GM12878 (cell line): ENCODE results near the gene ADCYAP1R1. TPM values are rescaled to one million over a fixed set of nuclear protein-coding genes. Genes with fewer than 3 reads are reported as not detected.

Experiments
- ATAC-seq: fragments of 200-7000 bp; cut with Tn5 transposase; 3 replicates; pipeline ENCODE4 v1.9.1; 2020; ENCODE audit warnings: mild to moderate bottlenecking, moderate library complexity
- BruUV-seq: library from RNA; stranded (reverse); fragments of 400-500 nt; replicated peaks from 2 replicates; lab custom pipeline; 2021; lab: Mats Ljungman, UMichigan
- CTCF ChIA-PET: fragments of 300-600 bp; sonication (Branson Sonifier 250); formaldehyde crosslinking; extraction: SDS; loops from one replicate; lab custom pipeline; 2021; ENCODE audit warnings: inconsistent platforms; lab: Yijun Ruan, JAX
- POLR2A ChIA-PET: fragments of 350-600 bp; formaldehyde crosslinking; extraction: SDS; loops from one replicate; lab custom pipeline; 2021; ENCODE audit warnings: inconsistent platforms; lab: Charles Lee
- RAD21 ChIA-PET: fragments of 300-600 bp; sonication (Branson Sonifier 250); formaldehyde crosslinking; loops from one replicate; lab custom pipeline; 2023; ENCODE audit warnings: antibody characterized with exemption; ENCODE audit not compliant: unreplicated experiment; lab: Charles Lee
- SMC1A ChIA-PET: fragments of 300-600 bp; sonication (Branson Sonifier 250); formaldehyde crosslinking; loops from one replicate; lab custom pipeline; 2023; ENCODE audit not compliant: unreplicated experiment, uncharacterized antibody; lab: Charles Lee
- DNase-seq: peaks from one replicate; pipeline ENCODE4 v3.0.0-alpha.2; 2011; ENCODE audit warnings: low read depth, low spot score
- FAIRE-seq: peaks from 3 replicates; lab custom pipeline; 2011; peaks lifted over from hg19 to GRCh38; lab: Jason Lieb, UNC
- H2AFZ ChIP-seq: 2 replicates; pipeline ENCODE4 v1.6.0; 2011; ENCODE audit warnings: low read depth, low read length, control low read depth; ENCODE audit not compliant: control insufficient read depth
- H3K27ac ChIP-seq: 2 replicates; pipeline ENCODE4 v1.5.1; 2011; ENCODE audit warnings: control low read depth; ENCODE audit not compliant: control insufficient read depth, insufficient read depth
- H3K27me3 ChIP-seq, 2 experiments: replicated peaks in 1 of 2; 2 replicates each; pipeline versions ENCODE4 v1.6.0 to v1.6.1; 2011; ENCODE audit warnings: low read length in 1 of 2; ENCODE audit not compliant: control insufficient read depth in 2 of 2, insufficient read depth in 2 of 2
- H3K36me3 ChIP-seq, 2 experiments: 2 replicates each; pipeline ENCODE4 v1.5.1; 2011; ENCODE audit warnings: low read length in 1 of 2; ENCODE audit not compliant: control insufficient read depth in 2 of 2, insufficient read depth in 2 of 2
- H3K4me1 ChIP-seq: 2 replicates; pipeline ENCODE4 v1.6.1; 2011; ENCODE audit warnings: mild to moderate bottlenecking, low read length, moderate library complexity, mixed read lengths; ENCODE audit not compliant: control insufficient read depth, insufficient read depth
- H3K4me2 ChIP-seq: 2 replicates; pipeline ENCODE4 v1.6.0; 2011; ENCODE audit warnings: control low read depth; ENCODE audit not compliant: control insufficient read depth, insufficient read depth
- H3K4me3 ChIP-seq: fragments of 200-600 bp; sonication (generic); 2 replicates; pipeline ENCODE4 v1.5.1; 2016
- H3K79me2 ChIP-seq: 2 replicates; pipeline ENCODE4 v1.6.0; 2011; ENCODE audit warnings: low read length; ENCODE audit not compliant: control insufficient read depth, insufficient read depth
- H3K9ac ChIP-seq: 2 replicates; pipeline ENCODE4 v1.8.0; 2011; ENCODE audit warnings: low read length, control low read depth, mixed read lengths; ENCODE audit not compliant: control insufficient read depth, insufficient read depth
- H3K9me3 ChIP-seq: replicated peaks from 3 replicates; pipeline ENCODE4 v1.5.1; 2011; ENCODE audit warnings: mild to moderate bottlenecking, low read length; ENCODE audit not compliant: control insufficient read depth, insufficient read depth
- H4K20me1 ChIP-seq: 2 replicates; pipeline ENCODE4 v1.6.0; 2011; ENCODE audit not compliant: control insufficient read depth, insufficient read depth
- DPF2 ChIP-seq: fragments of 450-650 bp; IDR thresholded peaks from 2 replicates; pipeline ENCODE4 v1.6.1; 2017; ENCODE audit warnings: mild to moderate bottlenecking
- EP300 ChIP-seq, 2 experiments: fragments of 150-350 bp in 1 of 2; IDR thresholded peaks; 2 replicates each; pipeline ENCODE4 v1.6.1; 2011 to 2012; ENCODE audit warnings: low read depth in 2 of 2, low read length in 2 of 2, borderline replicate concordance in 1 of 2, improper control_type of control experiment in 1 of 2, inconsistent platforms in 1 of 2; ENCODE audit not compliant: control insufficient read depth in 1 of 2
- FOXM1 ChIP-seq: IDR thresholded peaks from 2 replicates; pipeline ENCODE4 v1.6.1; 2012; ENCODE audit warnings: low read depth, mild to moderate bottlenecking, inconsistent platforms, low read length, moderate library complexity
- HDAC2 ChIP-seq: fragments of 200-600 bp; sonication (generic); IDR thresholded peaks from 2 replicates; pipeline ENCODE4 v1.6.1; 2017
- JUNB ChIP-seq: IDR thresholded peaks from 2 replicates; pipeline ENCODE4 v1.6.1; 2016; ENCODE audit warnings: antibody characterized with exemption, mild to moderate bottlenecking
- KLF5 ChIP-seq: fragments of 450-650 bp; IDR thresholded peaks from 2 replicates; pipeline ENCODE4 v1.6.1; 2014; ENCODE audit warnings: mild to moderate bottlenecking; ENCODE audit not compliant: partially characterized antibody
- MTA3 ChIP-seq: IDR thresholded peaks from 2 replicates; pipeline ENCODE4 v1.6.1; 2012; ENCODE audit warnings: low read length, inconsistent platforms, borderline replicate concordance
- RELA ChIP-seq: fragments of 450-650 bp; IDR thresholded peaks from 2 replicates; pipeline ENCODE4 v1.8.0; 2014; ENCODE audit warnings: borderline replicate concordance; ENCODE audit not compliant: partially characterized antibody
- WRNIP1 ChIP-seq: IDR thresholded peaks from 2 replicates; pipeline ENCODE4 v1.6.1; 2011; ENCODE audit warnings: low read depth, low read length, improper control_type of control experiment, borderline replicate concordance
- ZNF217 ChIP-seq: fragments of 450-650 bp; IDR thresholded peaks from 2 replicates; pipeline ENCODE4 v1.6.1; 2017; ENCODE audit warnings: antibody characterized with exemption, mild to moderate bottlenecking
- WGBS: methylation state at CpG from one replicate; pipeline ENCODE4 v1.1.6; 2016; ENCODE audit warnings: low lambda C conversion rate; ENCODE audit not compliant: insufficient replicate concordance, insufficient coverage; ENCODE audit errors: missing lambda C conversion rate; 5-methylcytosine and 5-hydroxymethylcytosine counted together
- in situ Hi-C: fragments of 300-500 bp; cut with MboI; formaldehyde crosslinking; loops from 9 replicates; pipeline ENCODE4 v1.14.3; 2018; ENCODE audit warnings: mixed read lengths
- intact Hi-C: fragments of 100-400 bp; cut with micrococcal nuclease; formaldehyde crosslinking; loops from one replicate; pipeline ENCODE4 v1.14.2; 2022; ENCODE audit not compliant: unreplicated experiment
- polyA plus RNA-seq, 11 experiments: library from polyadenylated mRNA; depleted of rRNA in 4 of 11; unstranded in 6 of 11; stranded (reverse) in 5 of 11; fragments of >200 nt; fragmentation: Nextera tagmentation in 4 of 11; fragmentation: Illumina TruSeq in 1 of 11; extraction: Ambion mirVana in 4 of 11; extraction: Trizol in 1 of 11; gene quantifications; 1 replicate in 1 of 11; 2 replicates in 10 of 11; pipeline versions ENCODE4 v1.2.1 to v1.2.3, GENCODE V29; 2011 to 2016; ENCODE audit warnings: inconsistent platforms in 2 of 11, missing spikeins in 2 of 11, low read depth in 1 of 11
- total RNA-seq, 4 experiments: library from RNA; depleted of rRNA in 3 of 4; stranded (reverse); fragments of >200 nt in 3 of 4; fragmentation: Illumina TruSeq in 1 of 4; extraction: Trizol in 1 of 4; gene quantifications; 2 replicates each; pipeline versions ENCODE4 v1.2.1 to v1.2.3, GENCODE V29; 2013 to 2021
- TF ChIP-seq, protein P1 (sequence below): fragments of 450-650 bp; conservative IDR thresholded peaks from 2 replicates; pipeline ENCODE4 v1.6.1; 2017; ENCODE audit warnings: mild to moderate bottlenecking, moderate library complexity
- TF ChIP-seq, protein P2 (sequence below): fragments of 450-650 bp; IDR thresholded peaks from 2 replicates; pipeline ENCODE4 v1.6.1; 2017; ENCODE audit warnings: mild to moderate bottlenecking, moderate library complexity

Gene ADCYAP1R1
- total and polyA plus RNA-seq, 10 of the 15 experiments (the other 5 are each of a cell fraction or from before 2014, with no cell fraction given), result not detected

GRCh38 chr7:31116615-31117014 lies 64.5 kb downstream of the ADCYAP1R1 start:
- no peak overlapping the region for H2AFZ ChIP-seq
- BruUV-seq, result no TSS peak
- H3K9ac ChIP-seq, result no peak overlapping the region
- ATAC-seq (no peak), FAIRE-seq (no peak), DNase-seq (no peak)
- H3K79me2 ChIP-seq, result no peaks in the 10 kb centered on the region
- ChIA-PET CTCF (interaction anchor here (0.9 to 10.0 kb wide), 2 partner anchors 9 to 135 kb away, joined by 4 to 398 read pairs; no protein-coding TSS in a partner anchor), RAD21 (no interaction called here), SMC1A (no interaction called here)
- no peak overlapping the region for H3K4me3 ChIP-seq
- TF ChIP-seq ZNF217 (no peak), JUNB (no peak), EP300 (IDR thresholded peaks at IDR 0.05; ENCODE audit: borderline replicate concordance in 1 of 2, control insufficient read depth in 1 of 2, low read depth in 2 of 2, low read length in 2 of 2) (no peak), DPF2 (no peak), WRNIP1 (no peak), RELA (no peak)
- TF ChIP-seq, all 136 proteins: peak for 0
- Histone ChIP-seq H3K9me3 (no peaks in the 10 kb centered on the region), H3K4me2 (no peak overlapping the region), H4K20me1 (no peaks in the 10 kb centered on the region), H3K27ac (no peak overlapping the region), H3K36me3 (no peaks in the 10 kb centered on the region), H3K27me3 (no peaks in the 10 kb centered on the region; a peak in 2 of 4 replicates), H3K4me1 (no peaks in the 10 kb centered on the region)
- POLR2A ChIA-PET, result no interaction called here
- intact Hi-C loops, result no loop called here
- 7% methylated on average over 3 of the region's 3 CpGs for WGBS
- in situ Hi-C loops, result no loop called here

DNA sequence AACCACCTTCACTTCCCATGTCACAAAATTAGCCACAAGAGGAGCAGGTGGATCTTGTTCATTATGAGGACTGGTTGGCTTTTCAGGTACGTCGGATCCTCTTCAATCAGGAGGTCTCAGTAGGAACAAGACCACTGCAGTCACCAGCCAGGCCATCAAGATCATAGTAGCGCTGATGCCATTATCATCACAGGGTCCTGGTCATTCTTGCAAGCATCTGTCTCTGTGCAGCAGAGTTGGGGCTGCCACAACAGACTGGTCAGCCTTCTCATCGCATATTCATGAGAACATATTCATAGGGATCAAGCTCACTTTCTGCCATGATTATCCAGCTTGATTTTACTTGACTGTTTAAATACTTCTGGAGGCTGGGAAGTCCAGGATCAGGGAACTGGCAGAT lies 67.1 kb downstream of the ADCYAP1R1 start:
- Histone ChIP-seq H3K4me3 (no peak overlapping the region), H3K36me3 (no peaks in the 10 kb centered on the region), H3K27ac (no peak overlapping the region), H3K4me1 (no peaks in the 10 kb centered on the region), H2AFZ (no peak overlapping the region), H3K27me3 (no peaks in the 10 kb centered on the region; a peak in 2 of 4 replicates), H3K79me2 (no peaks in the 10 kb centered on the region), H3K9me3 (no peaks in the 10 kb centered on the region), H4K20me1 (no peaks in the 10 kb centered on the region), H3K9ac (no peak overlapping the region), H3K4me2 (no peak overlapping the region)
- BruUV-seq, result no TSS peak
- in situ Hi-C loops (no loop called here), intact Hi-C loops (no loop called here)
- ChIA-PET CTCF (interaction anchor here (0.6 to 10.0 kb wide), 5 partner anchors 15 to 308 kb away, joined by 3 to 398 read pairs (median 8); no protein-coding TSS in a partner anchor), SMC1A (interaction anchor here (6.9 kb wide), 1 partner anchor 136 kb away, joined by 146 read pairs; no protein-coding TSS in a partner anchor), RAD21 (interaction anchor here (1.1 to 7.7 kb wide), 2 partner anchors 15 to 136 kb away, joined by 3 to 176 read pairs; no protein-coding TSS in a partner anchor), POLR2A (no interaction called here)
- 18% methylated on average over 4 of the region's 4 CpGs for WGBS
- no peak for FAIRE-seq
- ATAC-seq, result no peak
- DNase-seq, result no peak
- TF ChIP-seq, protein P1, sequence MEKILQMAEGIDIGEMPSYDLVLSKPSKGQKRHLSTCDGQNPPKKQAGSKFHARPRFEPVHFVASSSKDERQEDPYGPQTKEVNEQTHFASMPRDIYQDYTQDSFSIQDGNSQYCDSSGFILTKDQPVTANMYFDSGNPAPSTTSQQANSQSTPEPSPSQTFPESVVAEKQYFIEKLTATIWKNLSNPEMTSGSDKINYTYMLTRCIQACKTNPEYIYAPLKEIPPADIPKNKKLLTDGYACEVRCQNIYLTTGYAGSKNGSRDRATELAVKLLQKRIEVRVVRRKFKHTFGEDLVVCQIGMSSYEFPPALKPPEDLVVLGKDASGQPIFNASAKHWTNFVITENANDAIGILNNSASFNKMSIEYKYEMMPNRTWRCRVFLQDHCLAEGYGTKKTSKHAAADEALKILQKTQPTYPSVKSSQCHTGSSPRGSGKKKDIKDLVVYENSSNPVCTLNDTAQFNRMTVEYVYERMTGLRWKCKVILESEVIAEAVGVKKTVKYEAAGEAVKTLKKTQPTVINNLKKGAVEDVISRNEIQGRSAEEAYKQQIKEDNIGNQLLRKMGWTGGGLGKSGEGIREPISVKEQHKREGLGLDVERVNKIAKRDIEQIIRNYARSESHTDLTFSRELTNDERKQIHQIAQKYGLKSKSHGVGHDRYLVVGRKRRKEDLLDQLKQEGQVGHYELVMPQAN, result no peak
- TF ChIP-seq MTA3 (no peak), HDAC2 (no peak), KLF5 (no peak), FOXM1 (no peak)
- TF ChIP-seq, protein P2, sequence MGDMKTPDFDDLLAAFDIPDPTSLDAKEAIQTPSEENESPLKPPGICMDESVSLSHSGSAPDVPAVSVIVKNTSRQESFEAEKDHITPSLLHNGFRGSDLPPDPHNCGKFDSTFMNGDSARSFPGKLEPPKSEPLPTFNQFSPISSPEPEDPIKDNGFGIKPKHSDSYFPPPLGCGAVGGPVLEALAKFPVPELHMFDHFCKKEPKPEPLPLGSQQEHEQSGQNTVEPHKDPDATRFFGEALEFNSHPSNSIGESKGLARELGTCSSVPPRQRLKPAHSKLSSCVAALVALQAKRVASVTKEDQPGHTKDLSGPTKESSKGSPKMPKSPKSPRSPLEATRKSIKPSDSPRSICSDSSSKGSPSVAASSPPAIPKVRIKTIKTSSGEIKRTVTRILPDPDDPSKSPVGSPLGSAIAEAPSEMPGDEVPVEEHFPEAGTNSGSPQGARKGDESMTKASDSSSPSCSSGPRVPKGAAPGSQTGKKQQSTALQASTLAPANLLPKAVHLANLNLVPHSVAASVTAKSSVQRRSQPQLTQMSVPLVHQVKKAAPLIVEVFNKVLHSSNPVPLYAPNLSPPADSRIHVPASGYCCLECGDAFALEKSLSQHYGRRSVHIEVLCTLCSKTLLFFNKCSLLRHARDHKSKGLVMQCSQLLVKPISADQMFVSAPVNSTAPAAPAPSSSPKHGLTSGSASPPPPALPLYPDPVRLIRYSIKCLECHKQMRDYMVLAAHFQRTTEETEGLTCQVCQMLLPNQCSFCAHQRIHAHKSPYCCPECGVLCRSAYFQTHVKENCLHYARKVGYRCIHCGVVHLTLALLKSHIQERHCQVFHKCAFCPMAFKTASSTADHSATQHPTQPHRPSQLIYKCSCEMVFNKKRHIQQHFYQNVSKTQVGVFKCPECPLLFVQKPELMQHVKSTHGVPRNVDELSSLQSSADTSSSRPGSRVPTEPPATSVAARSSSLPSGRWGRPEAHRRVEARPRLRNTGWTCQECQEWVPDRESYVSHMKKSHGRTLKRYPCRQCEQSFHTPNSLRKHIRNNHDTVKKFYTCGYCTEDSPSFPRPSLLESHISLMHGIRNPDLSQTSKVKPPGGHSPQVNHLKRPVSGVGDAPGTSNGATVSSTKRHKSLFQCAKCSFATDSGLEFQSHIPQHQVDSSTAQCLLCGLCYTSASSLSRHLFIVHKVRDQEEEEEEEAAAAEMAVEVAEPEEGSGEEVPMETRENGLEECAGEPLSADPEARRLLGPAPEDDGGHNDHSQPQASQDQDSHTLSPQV, result no peak
